ENCODE measurements around the gene RHOB. TPM values are rescaled to one million over a fixed set of nuclear protein-coding genes. Genes with fewer than 3 reads are reported as not detected.

Gene RHOB
- total and polyA plus RNA-seq, 2 of the 13 experiments (the other 11 are each of a cell fraction or from before 2014, with no cell fraction given): 192 to 268 TPM

- TF ChIP-seq SSRP1 (CRISPR knock-in tag; IDR thresholded peaks at IDR 0.05) (peak; percentile 7), ZSCAN21 (CRISPR knock-in tag; IDR thresholded peaks at IDR 0.05; ENCODE audit: borderline replicate concordance) (no peak; the same call in 1 of the 2 replicates), ZBTB20 (CRISPR knock-in tag; IDR thresholded peaks at IDR 0.05; ENCODE audit: borderline replicate concordance, low read depth) (0 out of 2 replicates have a peak, but pooled peaks have one; percentile 10), STAG1 (CRISPR knock-in tag; IDR thresholded peaks at IDR 0.05) (0 out of 2 replicates have a peak, but pooled peaks have one; percentile 3), ATAD3A (CRISPR knock-in tag; IDR thresholded peaks at IDR 0.05) (no peak), FOXA3 (CRISPR knock-in tag; IDR thresholded peaks at IDR 0.05) (0 out of 2 replicates have a peak, but pooled peaks have one; percentile 7), ZBTB43 (CRISPR knock-in tag; conservative IDR thresholded peaks at IDR 0.05) (0 out of 2 replicates have a peak, but pooled peaks have one; percentile 22)
- TF ChIP-seq, protein P1, sequence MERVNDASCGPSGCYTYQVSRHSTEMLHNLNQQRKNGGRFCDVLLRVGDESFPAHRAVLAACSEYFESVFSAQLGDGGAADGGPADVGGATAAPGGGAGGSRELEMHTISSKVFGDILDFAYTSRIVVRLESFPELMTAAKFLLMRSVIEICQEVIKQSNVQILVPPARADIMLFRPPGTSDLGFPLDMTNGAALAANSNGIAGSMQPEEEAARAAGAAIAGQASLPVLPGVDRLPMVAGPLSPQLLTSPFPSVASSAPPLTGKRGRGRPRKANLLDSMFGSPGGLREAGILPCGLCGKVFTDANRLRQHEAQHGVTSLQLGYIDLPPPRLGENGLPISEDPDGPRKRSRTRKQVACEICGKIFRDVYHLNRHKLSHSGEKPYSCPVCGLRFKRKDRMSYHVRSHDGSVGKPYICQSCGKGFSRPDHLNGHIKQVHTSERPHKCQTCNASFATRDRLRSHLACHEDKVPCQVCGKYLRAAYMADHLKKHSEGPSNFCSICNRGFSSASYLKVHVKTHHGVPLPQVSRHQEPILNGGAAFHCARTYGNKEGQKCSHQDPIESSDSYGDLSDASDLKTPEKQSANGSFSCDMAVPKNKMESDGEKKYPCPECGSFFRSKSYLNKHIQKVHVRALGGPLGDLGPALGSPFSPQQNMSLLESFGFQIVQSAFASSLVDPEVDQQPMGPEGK (CRISPR knock-in tag; IDR thresholded peaks at IDR 0.05): 0 out of 2 replicates have a peak, but pooled peaks have one; percentile 21
These were observed 1.5 kb downstream of the RHOB start (continued) for GRCh38 chr2:20448246-20448976.

DNA sequence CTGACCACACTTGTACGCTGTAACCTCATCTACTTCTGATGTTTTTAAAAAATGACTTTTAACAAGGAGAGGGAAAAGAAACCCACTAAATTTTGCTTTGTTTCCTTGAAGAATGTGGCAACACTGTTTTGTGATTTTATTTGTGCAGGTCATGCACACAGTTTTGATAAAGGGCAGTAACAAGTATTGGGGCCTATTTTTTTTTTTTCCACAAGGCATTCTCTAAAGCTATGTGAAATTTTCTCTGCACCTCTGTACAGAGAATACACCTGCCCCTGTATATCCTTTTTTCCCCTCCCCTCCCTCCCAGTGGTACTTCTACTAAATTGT is 2.1 kb downstream of the RHOB start:
- peak overlapping the region; percentile 99 for H3K9ac ChIP-seq (ENCODE audit: insufficient read depth, low read depth, low read length)
- TF ChIP-seq ZSCAN22 (CRISPR knock-in tag; IDR thresholded peaks at IDR 0.05) (no peak), HIVEP1 (CRISPR knock-in tag; IDR thresholded peaks at IDR 0.05) (no peak), ZNF24 (IDR thresholded peaks at IDR 0.05) (no peak), ZNF296 (CRISPR knock-in tag; conservative IDR thresholded peaks at IDR 0.05) (no peak), ZNF414 (CRISPR knock-in tag; IDR thresholded peaks at IDR 0.05) (0 out of 2 replicates have a peak, but pooled peaks have one; percentile 19), MED13 (CRISPR knock-in tag; IDR thresholded peaks at IDR 0.05) (no peak), NR2C2 (CRISPR knock-in tag; IDR thresholded peaks at IDR 0.05; ENCODE audit: borderline replicate concordance) (peak; percentile 4; the same call in 1 of the 2 replicates), TCF7 (IDR thresholded peaks at IDR 0.05; ENCODE audit: low read depth) (no peak), SOX5 (CRISPR knock-in tag; IDR thresholded peaks at IDR 0.05; ENCODE audit: borderline replicate concordance) (no peak), HNF4A (CRISPR knock-in tag; IDR thresholded peaks at IDR 0.05) (peak; percentile 0; the same call in 1 of the 2 replicates), HOXA5 (CRISPR knock-in tag; IDR thresholded peaks at IDR 0.05) (peak; percentile 33), ZNF570 (CRISPR knock-in tag; IDR thresholded peaks at IDR 0.05; ENCODE audit: borderline replicate concordance) (no peak)

More for the DNA sequence above, 2.1 kb downstream of the RHOB start:
- H4K20me1 ChIP-seq (ENCODE audit: insufficient read depth, low read length): peaks cover 37% of the 10 kb centered on the region
- no peak overlapping the region for H2AFZ ChIP-seq (ENCODE audit: low read length)
- POLR2A ChIA-PET: interaction anchor here (0.7 to 18.3 kb wide), 19 partner anchors 10 to 217 kb away, joined by 3 to 1537 read pairs (median 74); partner anchors contain the start of genes GDF7 and HS1BP3
- DNase-seq (ENCODE audit: low spot score): no peak
- H3K4me3 ChIP-seq (replicated peaks in 1 of 3; ENCODE audit: insufficient read depth in 1 of 3, low read depth in 2 of 3, low read length in 3 of 3): peak overlapping the region; percentile 73 to 97 (median 78)
- BruUV-seq (replicated peaks): no TSS peak
- peaks cover 63% of the 10 kb centered on the region for H3K4me1 ChIP-seq (ENCODE audit: insufficient read depth, low read length)
- H3K27me3 ChIP-seq (ENCODE audit: control insufficient read depth in 1 of 2, insufficient read depth in 2 of 2, low read length in 2 of 2): no peaks in the 10 kb centered on the region; a peak in 1 of 5 replicates
- H3K9me3 ChIP-seq (ENCODE audit: low read length): no peaks in the 10 kb centered on the region
- peaks cover 2 to 14% of the 10 kb centered on the region in 2 experiments; a peak in 4 of 5 replicates for H3K36me3 ChIP-seq (replicated peaks in 1 of 2; ENCODE audit: control insufficient read depth in 1 of 2, insufficient read depth in 2 of 2, low read length in 2 of 2)
- 11% methylated on average over 1 of the region's 1 CpG for WGBS (ENCODE audit: low lambda C conversion rate)
- no peak for ATAC-seq
- H3K27ac ChIP-seq (ENCODE audit: extremely low read length, insufficient read depth, low read length): peak overlapping the region; percentile 92
- CTCF ChIA-PET (ENCODE audit: low intra/inter-chr PET ratio, low total read pairs): interaction anchor here (1.2 kb wide), 2 partner anchors 76 to 194 kb away, joined by 3 read pairs; no protein-coding TSS in a partner anchor
- H3K4me2 ChIP-seq (ENCODE audit: low read depth, low read length): peak overlapping the region; percentile 85
- H3K79me2 ChIP-seq (ENCODE audit: insufficient read depth, low read length): peaks cover 39% of the 10 kb centered on the region
- in situ Hi-C loops (cut with HindIII; ENCODE audit: extremely low pct_ligation_motif_present, low pct_unique_long_range_greater_than_20kb): loop anchor here (5.0 kb wide), 3 partner anchors 88 to 188 kb away; no protein-coding TSS in a partner anchor
- no peak for FAIRE-seq
- intact Hi-C loops (cut with micrococcal nuclease; ENCODE audit: unreplicated experiment): no loop called here
